K562 (cell line): ENCODE results near the gene KIF12. TPM values are rescaled to one million over a fixed set of nuclear protein-coding genes. Genes with fewer than 3 reads are reported as not detected.

Source experiments
- ATAC-seq: fragments of 200-7000 bp; cut with Tn5 transposase; 3 replicates; pipeline ENCODE4 v1.9.1; 2020; ENCODE audit warnings: moderate library complexity
- BruUV-seq: library from RNA; stranded (reverse); fragments of 400-500 nt; replicated peaks from 2 replicates; lab custom pipeline; 2021; lab: Mats Ljungman, UMichigan
- CTCF ChIA-PET: fragments of 300-600 bp; formaldehyde crosslinking; extraction: SDS; loops from one replicate; lab custom pipeline; 2021; ENCODE audit warnings: low intra/inter-chr PET ratio; lab: Yijun Ruan, JAX
- POLR2A ChIA-PET: fragments of 300-600, 350-650 bp; sonication (Branson Sonifier 250); formaldehyde crosslinking; extraction: SDS; loops from one replicate; lab custom pipeline; 2021; ENCODE audit warnings: antibody characterized with exemption, inconsistent platforms; lab: Yijun Ruan, JAX
- DNase-seq, 4 experiments: peaks; one replicate each; pipeline versions ENCODE4 v3.0.0 to v3.0.0-alpha.2; 2011 to 2018; ENCODE audit warnings: low spot score in 3 of 4, mixed read lengths in 3 of 4; ENCODE audit errors: extremely low read depth in 1 of 4
- FAIRE-seq: peaks from 2 replicates; lab custom pipeline; 2011; peaks lifted over from hg19 to GRCh38; lab: Jason Lieb, UNC
- H2AFZ ChIP-seq: 2 replicates; pipeline ENCODE4 v1.6.0; 2011; ENCODE audit warnings: low read depth, low read length, control low read depth, inconsistent platforms
- H3K27ac ChIP-seq: fragments of 200-600 bp; 3 replicates; pipeline ENCODE4 v1.8.0; 2011; ENCODE audit warnings: low read depth, mild to moderate bottlenecking, control low read depth, inconsistent platforms, low read length, moderate library complexity, mixed read lengths; ENCODE audit errors: extremely low read depth
- H3K27me3 ChIP-seq, 2 experiments: fragments of 300-600 bp in 1 of 2; 2 replicates in 1 of 2; 3 replicates in 1 of 2; pipeline versions ENCODE4 v1.6.0 to v1.8.0; 2011; ENCODE audit warnings: inconsistent platforms in 2 of 2, low read length in 2 of 2, mild to moderate bottlenecking in 1 of 2, mixed read lengths in 1 of 2, moderate library complexity in 1 of 2; ENCODE audit not compliant: control insufficient read depth in 2 of 2, insufficient read depth in 2 of 2
- H3K36me3 ChIP-seq: fragments of 300-600 bp; 3 replicates; pipeline ENCODE4 v1.8.0; 2011; ENCODE audit warnings: mild to moderate bottlenecking, low read length, inconsistent platforms; ENCODE audit not compliant: control insufficient read depth, insufficient read depth
- H3K4me1 ChIP-seq, 2 experiments: fragments of 200-600 bp in 1 of 2; replicated peaks in 1 of 2; 2 replicates in 1 of 2; 3 replicates in 1 of 2; pipeline versions ENCODE4 v1.5.1 to v1.8.0; 2011; ENCODE audit warnings: inconsistent platforms in 2 of 2, low read length in 2 of 2, mild to moderate bottlenecking in 1 of 2, mixed read lengths in 1 of 2, moderate library complexity in 1 of 2; ENCODE audit not compliant: control insufficient read depth in 2 of 2, insufficient read depth in 2 of 2
- H3K4me2 ChIP-seq: 2 replicates; pipeline ENCODE4 v1.6.1; 2011; ENCODE audit warnings: low read length, control low read depth, inconsistent platforms, mixed read lengths; ENCODE audit not compliant: insufficient read depth
- H3K4me3 ChIP-seq: fragments of 200-600 bp; sonication (generic), shearing (Covaris generic); 2 replicates; pipeline ENCODE4 v1.5.1; 2016; ENCODE audit warnings: control low read depth, inconsistent platforms
- H3K79me2 ChIP-seq: fragments of 200-600 bp; 3 replicates; pipeline ENCODE4 v1.8.0; 2011; ENCODE audit warnings: low read length, inconsistent platforms; ENCODE audit not compliant: control insufficient read depth, insufficient read depth
- H3K9ac ChIP-seq, 2 experiments: 2 replicates each; pipeline versions ENCODE4 v1.6.0 to v1.6.1; 2011; ENCODE audit warnings: low read depth in 2 of 2, low read length in 2 of 2, control low read depth in 1 of 2, inconsistent platforms in 1 of 2, mild to moderate bottlenecking in 1 of 2, mixed read lengths in 1 of 2; ENCODE audit not compliant: insufficient read depth in 1 of 2
- H3K9me1 ChIP-seq: one replicate; pipeline ENCODE4 v1.6.0; 2011; ENCODE audit warnings: inconsistent platforms, mild to moderate bottlenecking, low read length, moderate library complexity; ENCODE audit not compliant: control insufficient read depth, insufficient read depth
- H3K9me3 ChIP-seq: replicated peaks from 2 replicates; pipeline ENCODE4 v1.5.1; 2011; ENCODE audit warnings: low read depth, low read length, inconsistent platforms; ENCODE audit not compliant: control insufficient read depth, insufficient read depth
- H4K20me1 ChIP-seq: replicated peaks from 2 replicates; pipeline ENCODE4 v1.6.1; 2011; ENCODE audit warnings: low read length, inconsistent platforms, mixed read lengths; ENCODE audit not compliant: control insufficient read depth, insufficient read depth
- CEBPB ChIP-seq: fragments of 450-650 bp; IDR thresholded peaks from 2 replicates; pipeline ENCODE4 v1.6.1; 2016; ENCODE audit warnings: missing genetic modification characterization, missing compliant biosample characterization
- CHCHD3 ChIP-seq: fragments of 250-450 bp; sonication (Bioruptor Pico); IDR thresholded peaks from 2 replicates; pipeline ENCODE4 v2.1.2; 2022; ENCODE audit warnings: mild to moderate bottlenecking
- PURB ChIP-seq: sonication (generic); formaldehyde crosslinking; IDR thresholded peaks from 2 replicates; pipeline ENCODE4 v1.9.0; 2021; ENCODE audit warnings: low read depth, mild to moderate bottlenecking, missing genetic modification reagents
- STAG1 ChIP-seq: sonication (generic); formaldehyde crosslinking; IDR thresholded peaks from 2 replicates; pipeline ENCODE4 v1.5.0; 2020; ENCODE audit warnings: missing genetic modification reagents, borderline replicate concordance
- ZNF41 ChIP-seq: fragments of 250-450 bp; sonication (Bioruptor Pico); conservative IDR thresholded peaks from 2 replicates; pipeline ENCODE4 v1.4.0; 2020; ENCODE audit warnings: mild to moderate bottlenecking
- WGBS: fragments of 100-300 bp; shearing (Covaris generic); methylation state at CpG from one replicate; pipeline ENCODE4 v1.1.6; 2016; ENCODE audit warnings: low coverage, mixed read lengths; ENCODE audit not compliant: insufficient coverage; ENCODE audit errors: missing lambda C conversion rate; 5-methylcytosine and 5-hydroxymethylcytosine counted together
- in situ Hi-C: fragments of 300-500 bp; cut with MboI; formaldehyde crosslinking; loops from 4 replicates; pipeline ENCODE4 v1.15.0; 2018; ENCODE audit warnings: inconsistent platforms, mixed read lengths
- intact Hi-C: fragments of 100-400 bp; cut with micrococcal nuclease; formaldehyde crosslinking; loops from 2 replicates; pipeline ENCODE4 v1.14.2; 2022
- polyA plus RNA-seq, 8 experiments: library from polyadenylated mRNA; depleted of rRNA in 4 of 8; stranded (reverse) in 5 of 8; unstranded in 3 of 8; fragments of >200 nt; fragmentation: Nextera tagmentation in 2 of 8; fragmentation: Illumina TruSeq in 1 of 8; extraction: Ambion mirVana in 2 of 8; extraction: Trizol in 1 of 8; gene quantifications; 2 replicates each; pipeline versions ENCODE4 v1.2.1 to v1.2.3, GENCODE V29; 2011 to 2014; ENCODE audit warnings: inconsistent platforms in 1 of 8, missing spikeins in 1 of 8
- total RNA-seq, 7 experiments: library from RNA; depleted of rRNA in 6 of 7; stranded (reverse); fragments of >200 nt in 6 of 7; fragmentation: Illumina TruSeq in 2 of 7; extraction: Trizol in 2 of 7; gene quantifications; 2 replicates each; pipeline versions ENCODE4 v1.2.1 to v1.2.3, GENCODE V29; 2011 to 2021; ENCODE audit warnings: low replicate concordance in 1 of 7
- TF ChIP-seq, protein P1 (sequence below): fragments of 450-650 bp; IDR thresholded peaks from 2 replicates; pipeline ENCODE4 v1.7.1; 2018; ENCODE audit warnings: mild to moderate bottlenecking, low read depth; ENCODE audit not compliant: partially characterized antibody
- TF ChIP-seq, protein P2 (sequence below): fragments of 200-600 bp; sonication (generic); IDR thresholded peaks from one replicate; pipeline ENCODE4 v1.6.1; 2012; ENCODE audit warnings: mild to moderate bottlenecking, low read depth, low read length, inconsistent platforms

The KIF12 gene
- total and polyA plus RNA-seq, 9 of the 15 experiments (the other 6 are each of a cell fraction or from before 2014, with no cell fraction given): not detected

DNA sequence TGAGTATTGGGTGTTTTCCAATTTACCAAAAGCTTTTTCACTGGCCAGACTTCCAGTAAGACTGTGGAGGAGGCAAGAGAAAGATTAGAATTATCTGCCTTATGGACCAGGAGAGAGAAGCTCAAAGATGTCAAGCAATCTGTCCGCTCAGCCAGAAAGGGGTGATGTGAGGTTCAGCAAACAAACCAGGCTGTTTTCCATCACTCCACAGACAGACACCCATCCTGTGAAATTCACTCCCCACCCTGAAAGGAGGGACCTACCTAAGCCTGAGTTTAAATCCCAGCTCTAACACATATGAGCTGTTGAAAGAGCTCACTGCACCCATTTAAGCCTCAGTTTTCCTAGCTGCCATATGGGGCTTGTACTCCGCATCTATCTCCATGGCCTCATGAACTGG lies 41.3 kb upstream of the KIF12 start:
- in situ Hi-C loops (no loop called here), intact Hi-C loops (no loop called here)
- H3K9me3 ChIP-seq: no peaks in the 10 kb centered on the region
- no peak overlapping the region for H3K27ac ChIP-seq
- TF ChIP-seq, protein P1, sequence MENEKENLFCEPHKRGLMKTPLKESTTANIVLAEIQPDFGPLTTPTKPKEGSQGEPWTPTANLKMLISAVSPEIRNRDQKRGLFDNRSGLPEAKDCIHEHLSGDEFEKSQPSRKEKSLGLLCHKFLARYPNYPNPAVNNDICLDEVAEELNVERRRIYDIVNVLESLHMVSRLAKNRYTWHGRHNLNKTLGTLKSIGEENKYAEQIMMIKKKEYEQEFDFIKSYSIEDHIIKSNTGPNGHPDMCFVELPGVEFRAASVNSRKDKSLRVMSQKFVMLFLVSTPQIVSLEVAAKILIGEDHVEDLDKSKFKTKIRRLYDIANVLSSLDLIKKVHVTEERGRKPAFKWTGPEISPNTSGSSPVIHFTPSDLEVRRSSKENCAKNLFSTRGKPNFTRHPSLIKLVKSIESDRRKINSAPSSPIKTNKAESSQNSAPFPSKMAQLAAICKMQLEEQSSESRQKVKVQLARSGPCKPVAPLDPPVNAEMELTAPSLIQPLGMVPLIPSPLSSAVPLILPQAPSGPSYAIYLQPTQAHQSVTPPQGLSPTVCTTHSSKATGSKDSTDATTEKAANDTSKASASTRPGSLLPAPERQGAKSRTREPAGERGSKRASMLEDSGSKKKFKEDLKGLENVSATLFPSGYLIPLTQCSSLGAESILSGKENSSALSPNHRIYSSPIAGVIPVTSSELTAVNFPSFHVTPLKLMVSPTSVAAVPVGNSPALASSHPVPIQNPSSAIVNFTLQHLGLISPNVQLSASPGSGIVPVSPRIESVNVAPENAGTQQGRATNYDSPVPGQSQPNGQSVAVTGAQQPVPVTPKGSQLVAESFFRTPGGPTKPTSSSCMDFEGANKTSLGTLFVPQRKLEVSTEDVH: no peak
- TF ChIP-seq ZNF41 (CRISPR knock-in tag) (no peak), CHCHD3 (CRISPR knock-in tag) (no peak), CEBPB (tag) (no peak), STAG1 (no peak), PURB (CRISPR knock-in tag) (no peak)
- TF ChIP-seq, protein P2, sequence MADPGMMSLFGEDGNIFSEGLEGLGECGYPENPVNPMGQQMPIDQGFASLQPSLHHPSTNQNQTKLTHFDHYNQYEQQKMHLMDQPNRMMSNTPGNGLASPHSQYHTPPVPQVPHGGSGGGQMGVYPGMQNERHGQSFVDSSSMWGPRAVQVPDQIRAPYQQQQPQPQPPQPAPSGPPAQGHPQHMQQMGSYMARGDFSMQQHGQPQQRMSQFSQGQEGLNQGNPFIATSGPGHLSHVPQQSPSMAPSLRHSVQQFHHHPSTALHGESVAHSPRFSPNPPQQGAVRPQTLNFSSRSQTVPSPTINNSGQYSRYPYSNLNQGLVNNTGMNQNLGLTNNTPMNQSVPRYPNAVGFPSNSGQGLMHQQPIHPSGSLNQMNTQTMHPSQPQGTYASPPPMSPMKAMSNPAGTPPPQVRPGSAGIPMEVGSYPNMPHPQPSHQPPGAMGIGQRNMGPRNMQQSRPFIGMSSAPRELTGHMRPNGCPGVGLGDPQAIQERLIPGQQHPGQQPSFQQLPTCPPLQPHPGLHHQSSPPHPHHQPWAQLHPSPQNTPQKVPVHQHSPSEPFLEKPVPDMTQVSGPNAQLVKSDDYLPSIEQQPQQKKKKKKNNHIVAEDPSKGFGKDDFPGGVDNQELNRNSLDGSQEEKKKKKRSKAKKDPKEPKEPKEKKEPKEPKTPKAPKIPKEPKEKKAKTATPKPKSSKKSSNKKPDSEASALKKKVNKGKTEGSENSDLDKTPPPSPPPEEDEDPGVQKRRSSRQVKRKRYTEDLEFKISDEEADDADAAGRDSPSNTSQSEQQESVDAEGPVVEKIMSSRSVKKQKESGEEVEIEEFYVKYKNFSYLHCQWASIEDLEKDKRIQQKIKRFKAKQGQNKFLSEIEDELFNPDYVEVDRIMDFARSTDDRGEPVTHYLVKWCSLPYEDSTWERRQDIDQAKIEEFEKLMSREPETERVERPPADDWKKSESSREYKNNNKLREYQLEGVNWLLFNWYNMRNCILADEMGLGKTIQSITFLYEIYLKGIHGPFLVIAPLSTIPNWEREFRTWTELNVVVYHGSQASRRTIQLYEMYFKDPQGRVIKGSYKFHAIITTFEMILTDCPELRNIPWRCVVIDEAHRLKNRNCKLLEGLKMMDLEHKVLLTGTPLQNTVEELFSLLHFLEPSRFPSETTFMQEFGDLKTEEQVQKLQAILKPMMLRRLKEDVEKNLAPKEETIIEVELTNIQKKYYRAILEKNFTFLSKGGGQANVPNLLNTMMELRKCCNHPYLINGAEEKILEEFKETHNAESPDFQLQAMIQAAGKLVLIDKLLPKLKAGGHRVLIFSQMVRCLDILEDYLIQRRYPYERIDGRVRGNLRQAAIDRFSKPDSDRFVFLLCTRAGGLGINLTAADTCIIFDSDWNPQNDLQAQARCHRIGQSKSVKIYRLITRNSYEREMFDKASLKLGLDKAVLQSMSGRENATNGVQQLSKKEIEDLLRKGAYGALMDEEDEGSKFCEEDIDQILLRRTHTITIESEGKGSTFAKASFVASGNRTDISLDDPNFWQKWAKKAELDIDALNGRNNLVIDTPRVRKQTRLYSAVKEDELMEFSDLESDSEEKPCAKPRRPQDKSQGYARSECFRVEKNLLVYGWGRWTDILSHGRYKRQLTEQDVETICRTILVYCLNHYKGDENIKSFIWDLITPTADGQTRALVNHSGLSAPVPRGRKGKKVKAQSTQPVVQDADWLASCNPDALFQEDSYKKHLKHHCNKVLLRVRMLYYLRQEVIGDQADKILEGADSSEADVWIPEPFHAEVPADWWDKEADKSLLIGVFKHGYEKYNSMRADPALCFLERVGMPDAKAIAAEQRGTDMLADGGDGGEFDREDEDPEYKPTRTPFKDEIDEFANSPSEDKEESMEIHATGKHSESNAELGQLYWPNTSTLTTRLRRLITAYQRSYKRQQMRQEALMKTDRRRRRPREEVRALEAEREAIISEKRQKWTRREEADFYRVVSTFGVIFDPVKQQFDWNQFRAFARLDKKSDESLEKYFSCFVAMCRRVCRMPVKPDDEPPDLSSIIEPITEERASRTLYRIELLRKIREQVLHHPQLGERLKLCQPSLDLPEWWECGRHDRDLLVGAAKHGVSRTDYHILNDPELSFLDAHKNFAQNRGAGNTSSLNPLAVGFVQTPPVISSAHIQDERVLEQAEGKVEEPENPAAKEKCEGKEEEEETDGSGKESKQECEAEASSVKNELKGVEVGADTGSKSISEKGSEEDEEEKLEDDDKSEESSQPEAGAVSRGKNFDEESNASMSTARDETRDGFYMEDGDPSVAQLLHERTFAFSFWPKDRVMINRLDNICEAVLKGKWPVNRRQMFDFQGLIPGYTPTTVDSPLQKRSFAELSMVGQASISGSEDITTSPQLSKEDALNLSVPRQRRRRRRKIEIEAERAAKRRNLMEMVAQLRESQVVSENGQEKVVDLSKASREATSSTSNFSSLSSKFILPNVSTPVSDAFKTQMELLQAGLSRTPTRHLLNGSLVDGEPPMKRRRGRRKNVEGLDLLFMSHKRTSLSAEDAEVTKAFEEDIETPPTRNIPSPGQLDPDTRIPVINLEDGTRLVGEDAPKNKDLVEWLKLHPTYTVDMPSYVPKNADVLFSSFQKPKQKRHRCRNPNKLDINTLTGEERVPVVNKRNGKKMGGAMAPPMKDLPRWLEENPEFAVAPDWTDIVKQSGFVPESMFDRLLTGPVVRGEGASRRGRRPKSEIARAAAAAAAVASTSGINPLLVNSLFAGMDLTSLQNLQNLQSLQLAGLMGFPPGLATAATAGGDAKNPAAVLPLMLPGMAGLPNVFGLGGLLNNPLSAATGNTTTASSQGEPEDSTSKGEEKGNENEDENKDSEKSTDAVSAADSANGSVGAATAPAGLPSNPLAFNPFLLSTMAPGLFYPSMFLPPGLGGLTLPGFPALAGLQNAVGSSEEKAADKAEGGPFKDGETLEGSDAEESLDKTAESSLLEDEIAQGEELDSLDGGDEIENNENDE: no peak
- no peak overlapping the region for H3K4me2 ChIP-seq
- no peak for FAIRE-seq
- 0 out of 2 replicates have a peak, but pooled peaks cover 3% of the 10 kb centered on the region for H4K20me1 ChIP-seq
- no peaks in the 10 kb centered on the region for H3K36me3 ChIP-seq
- no peaks in the 10 kb centered on the region for H3K9me1 ChIP-seq
- no peaks in the 10 kb centered on the region for H3K79me2 ChIP-seq
- ChIA-PET CTCF (no interaction called here), POLR2A (interaction anchor here (1.1 to 1.3 kb wide), 2 partner anchors 13 to 15 kb away, joined by 4 to 5 read pairs; no protein-coding TSS in a partner anchor)
- 6% methylated on average over 2 of the region's 2 CpGs for WGBS
- no peaks in the 10 kb centered on the region for H3K4me1 ChIP-seq
- peaks cover 7 to 39% of the 10 kb centered on the region in 2 experiments for H3K27me3 ChIP-seq
- no TSS peak for BruUV-seq
- DNase-seq: no peak
- no peak overlapping the region for H2AFZ ChIP-seq
- H3K4me3 ChIP-seq: no peak overlapping the region
- H3K9ac ChIP-seq: no peak overlapping the region
- ATAC-seq: no peak
